Osteoblast (primary cell): Measurements from ENCODE around the gene SOD3. TPM values are rescaled to one million over a fixed set of nuclear protein-coding genes. Genes with fewer than 3 reads are reported as not detected.

Source experiments
- DNase-seq: peaks from one replicate; pipeline ENCODE4 v3.0.0; 2011; ENCODE audit warnings: low spot score, mixed read lengths; ENCODE audit not compliant: insufficient read length; ENCODE audit errors: missing footprints
- H2AFZ ChIP-seq: 2 replicates; pipeline ENCODE4 v1.6.0; 2011; ENCODE audit warnings: mild to moderate bottlenecking, low read length
- H3K27ac ChIP-seq: 2 replicates; pipeline ENCODE4 v1.5.1; 2011; ENCODE audit warnings: mild to moderate bottlenecking, low read depth, low read length, moderate library complexity
- H3K27me3 ChIP-seq: 2 replicates; pipeline ENCODE4 v1.6.0; 2012; ENCODE audit warnings: mild to moderate bottlenecking, control low read depth, inconsistent platforms, low read length, moderate library complexity; ENCODE audit not compliant: insufficient read depth
- H3K36me3 ChIP-seq: 2 replicates; pipeline ENCODE4 v1.5.1; 2011; ENCODE audit warnings: mild to moderate bottlenecking, low read length, control low read depth, moderate library complexity; ENCODE audit not compliant: insufficient read depth
- H3K4me1 ChIP-seq: 2 replicates; pipeline ENCODE4 v1.5.1; 2011; ENCODE audit warnings: mild to moderate bottlenecking, low read length, control low read depth, moderate library complexity; ENCODE audit not compliant: insufficient read depth
- H3K4me2 ChIP-seq: 2 replicates; pipeline ENCODE4 v1.6.0; 2011; ENCODE audit warnings: mild to moderate bottlenecking, low read length; ENCODE audit not compliant: insufficient read depth
- H3K4me3 ChIP-seq: fragments of 200-600 bp; sonication (generic); 3 replicates; pipeline ENCODE4 v1.5.1; 2012; ENCODE audit warnings: mild to moderate bottlenecking, low read length, inconsistent platforms; ENCODE audit not compliant: insufficient read depth
- H3K79me2 ChIP-seq: 2 replicates; pipeline ENCODE4 v1.6.0; 2012; ENCODE audit warnings: mild to moderate bottlenecking, low read length, control low read depth, inconsistent platforms; ENCODE audit not compliant: insufficient read depth
- H3K9me3 ChIP-seq: 2 replicates; pipeline ENCODE4 v1.5.1; 2011; ENCODE audit warnings: low read depth, low read length, control low read depth
- H4K20me1 ChIP-seq: 2 replicates; pipeline ENCODE4 v1.6.0; 2012; ENCODE audit warnings: mild to moderate bottlenecking, low read length, control low read depth; ENCODE audit not compliant: insufficient read depth
- CTCF ChIP-seq: IDR thresholded peaks from 2 replicates; pipeline ENCODE4 v1.5.1; 2011; ENCODE audit warnings: mild to moderate bottlenecking, low read depth, low read length, moderate library complexity; ENCODE audit errors: extremely low read depth
- total RNA-seq: library from RNA; depleted of rRNA; stranded (reverse); fragments of >200 nt; gene quantifications from 2 replicates; pipeline ENCODE4 v1.2.3, GENCODE V29; 2012

Gene SOD3
- total RNA-seq, 1 donor, result 4.3 TPM

- H3K79me2 ChIP-seq, result no peaks in the 10 kb centered on the region
- peaks cover 18% of the 10 kb centered on the region for H3K4me1 ChIP-seq
- no peaks in the 10 kb centered on the region for H3K27me3 ChIP-seq
- no peak overlapping the region for H3K27ac ChIP-seq
- no peaks in the 10 kb centered on the region for H3K9me3 ChIP-seq
- no peaks in the 10 kb centered on the region for H3K36me3 ChIP-seq
- no peaks in the 10 kb centered on the region for H4K20me1 ChIP-seq
- H3K4me2 ChIP-seq, result no peak overlapping the region
- H3K4me3 ChIP-seq, result no peak overlapping the region
- H2AFZ ChIP-seq, result no peak overlapping the region
- DNase-seq, result no peak
- no peak for TF ChIP-seq CTCF
Observed at GRCh38 chr4:24791043-24791442, 4.3 kb upstream of the SOD3 start.

GRCh38 chr4:24792552-24792951, 2.8 kb upstream of the SOD3 start:
- no peak overlapping the region for H3K4me2 ChIP-seq
- H3K27me3 ChIP-seq, result no peaks in the 10 kb centered on the region
- H3K36me3 ChIP-seq, result no peaks in the 10 kb centered on the region
- no peaks in the 10 kb centered on the region for H3K9me3 ChIP-seq
- no peaks in the 10 kb centered on the region for H4K20me1 ChIP-seq
- DNase-seq, result no peak
- H3K27ac ChIP-seq, result no peak overlapping the region
- TF ChIP-seq CTCF, result no peak
- H3K4me3 ChIP-seq, result no peak overlapping the region
- peaks cover 18% of the 10 kb centered on the region for H3K4me1 ChIP-seq
- no peak overlapping the region for H2AFZ ChIP-seq
- H3K79me2 ChIP-seq, result no peaks in the 10 kb centered on the region

- Histone ChIP-seq H2AFZ (no peak overlapping the region), H3K4me1 (peaks cover 18% of the 10 kb centered on the region), H3K36me3 (no peaks in the 10 kb centered on the region), H3K27me3 (no peaks in the 10 kb centered on the region), H3K4me3 (no peak overlapping the region), H4K20me1 (no peaks in the 10 kb centered on the region), H3K79me2 (no peaks in the 10 kb centered on the region), H3K9me3 (no peaks in the 10 kb centered on the region), H3K4me2 (no peak overlapping the region), H3K27ac (no peak overlapping the region)
- peak; percentile 46 for TF ChIP-seq CTCF
- DNase-seq, result no peak
Observed at GRCh38 chr4:24793219-24794005, 2.0 kb upstream of the SOD3 start.

- no peaks in the 10 kb centered on the region for H3K9me3 ChIP-seq
- H3K36me3 ChIP-seq, result no peaks in the 10 kb centered on the region
- peak overlapping the region; percentile 83 for H3K4me2 ChIP-seq
- no peak for TF ChIP-seq CTCF
- H4K20me1 ChIP-seq, result no peaks in the 10 kb centered on the region
- no peaks in the 10 kb centered on the region for H3K27me3 ChIP-seq
- no peak for DNase-seq
- peaks cover 18% of the 10 kb centered on the region for H3K4me1 ChIP-seq
- peak overlapping the region; percentile 60 for H3K4me3 ChIP-seq
- no peaks in the 10 kb centered on the region for H3K79me2 ChIP-seq
- peak overlapping the region; percentile 84 for H2AFZ ChIP-seq
- H3K27ac ChIP-seq, result peak overlapping the region; percentile 83
Observed at GRCh38 chr4:24794051-24794450, 1.3 kb upstream of the SOD3 start.
